Measurements from ENCODE around the gene NR5A2.

NR5A2 gene

GRCh38 chr1:200039849-200040474 is 12.5 kb downstream of the NR5A2 start:
- DNase-seq (ENCODE audit: low read depth) = no peak
- H3K4me3 ChIP-seq (ENCODE audit: low read depth, low read length) = peak overlapping the region; percentile 28
- TF ChIP-seq CTCF (IDR thresholded peaks at IDR 0.05; ENCODE audit: low read depth, low read length) (no peak), MAX (IDR thresholded peaks at IDR 0.05; ENCODE audit: low read depth, low read length) (no peak), MYC (IDR thresholded peaks at IDR 0.05; ENCODE audit: low read depth, low read length) (no peak), POLR2A (IDR thresholded peaks at IDR 0.05; ENCODE audit: extremely low read depth, insufficient read length) (no peak)

- DNase-seq (ENCODE audit: low read depth) = no peak
- no peak for TF ChIP-seq MAX (IDR thresholded peaks at IDR 0.05; ENCODE audit: low read depth, low read length)
- TF ChIP-seq POLR2A (IDR thresholded peaks at IDR 0.05; ENCODE audit: extremely low read depth, insufficient read length) = no peak
- TF ChIP-seq MYC (IDR thresholded peaks at IDR 0.05; ENCODE audit: low read depth, low read length) = no peak
- H3K4me3 ChIP-seq (ENCODE audit: low read depth, low read length) = no peak overlapping the region
Observed at GRCh38 chr1:200040481-200041138, 13.1 kb downstream of the NR5A2 start.

- no peak for DNase-seq (ENCODE audit: low read depth)
- no peak overlapping the region for H3K4me3 ChIP-seq (ENCODE audit: low read depth, low read length)
- no peak for TF ChIP-seq MAX (IDR thresholded peaks at IDR 0.05; ENCODE audit: low read depth, low read length)
Observed at GRCh38 chr1:200041337-200042118, 14.0 kb downstream of the NR5A2 start.

- TF ChIP-seq MAX (IDR thresholded peaks at IDR 0.05; ENCODE audit: low read depth, low read length) = no peak
- TF ChIP-seq MYC (IDR thresholded peaks at IDR 0.05; ENCODE audit: low read depth, low read length) = no peak
- TF ChIP-seq POLR2A (IDR thresholded peaks at IDR 0.05; ENCODE audit: extremely low read depth, insufficient read length) = no peak
- TF ChIP-seq CTCF (IDR thresholded peaks at IDR 0.05; ENCODE audit: low read depth, low read length) = no peak
- no peak overlapping the region for H3K4me3 ChIP-seq (ENCODE audit: low read depth, low read length)
- no peak for DNase-seq (ENCODE audit: low read depth)
Observed at GRCh38 chr1:200042119-200042551, 14.6 kb downstream of the NR5A2 start.

GRCh38 chr1:200042552-200043335 is 15.2 kb downstream of the NR5A2 start:
- no peak overlapping the region for H3K4me3 ChIP-seq (ENCODE audit: low read depth, low read length)
- DNase-seq (ENCODE audit: low read depth) = no peak
- TF ChIP-seq CTCF (IDR thresholded peaks at IDR 0.05; ENCODE audit: low read depth, low read length) = no peak
- no peak for TF ChIP-seq MAX (IDR thresholded peaks at IDR 0.05; ENCODE audit: low read depth, low read length)
- TF ChIP-seq MYC (IDR thresholded peaks at IDR 0.05; ENCODE audit: low read depth, low read length) = no peak
- TF ChIP-seq POLR2A (IDR thresholded peaks at IDR 0.05; ENCODE audit: extremely low read depth, insufficient read length) = no peak

GRCh38 chr1:200043336-200043668 is 15.8 kb downstream of the NR5A2 start:
- no peak overlapping the region for H3K4me3 ChIP-seq (ENCODE audit: low read depth, low read length)
- TF ChIP-seq MYC (IDR thresholded peaks at IDR 0.05; ENCODE audit: low read depth, low read length) (no peak), CTCF (IDR thresholded peaks at IDR 0.05; ENCODE audit: low read depth, low read length) (no peak), POLR2A (IDR thresholded peaks at IDR 0.05; ENCODE audit: extremely low read depth, insufficient read length) (no peak), MAX (IDR thresholded peaks at IDR 0.05; ENCODE audit: low read depth, low read length) (no peak)
- DNase-seq (ENCODE audit: low read depth) = no peak

Measured in NB4 (cell line).